GM04504 (cell line): Measurements from ENCODE around the gene RHBDD1.

Experiments
- DNase-seq: peaks from one replicate; pipeline ENCODE4 v3.0.0-alpha.2; 2012; ENCODE audit warnings: low read depth

RHBDD1 gene

DNA sequence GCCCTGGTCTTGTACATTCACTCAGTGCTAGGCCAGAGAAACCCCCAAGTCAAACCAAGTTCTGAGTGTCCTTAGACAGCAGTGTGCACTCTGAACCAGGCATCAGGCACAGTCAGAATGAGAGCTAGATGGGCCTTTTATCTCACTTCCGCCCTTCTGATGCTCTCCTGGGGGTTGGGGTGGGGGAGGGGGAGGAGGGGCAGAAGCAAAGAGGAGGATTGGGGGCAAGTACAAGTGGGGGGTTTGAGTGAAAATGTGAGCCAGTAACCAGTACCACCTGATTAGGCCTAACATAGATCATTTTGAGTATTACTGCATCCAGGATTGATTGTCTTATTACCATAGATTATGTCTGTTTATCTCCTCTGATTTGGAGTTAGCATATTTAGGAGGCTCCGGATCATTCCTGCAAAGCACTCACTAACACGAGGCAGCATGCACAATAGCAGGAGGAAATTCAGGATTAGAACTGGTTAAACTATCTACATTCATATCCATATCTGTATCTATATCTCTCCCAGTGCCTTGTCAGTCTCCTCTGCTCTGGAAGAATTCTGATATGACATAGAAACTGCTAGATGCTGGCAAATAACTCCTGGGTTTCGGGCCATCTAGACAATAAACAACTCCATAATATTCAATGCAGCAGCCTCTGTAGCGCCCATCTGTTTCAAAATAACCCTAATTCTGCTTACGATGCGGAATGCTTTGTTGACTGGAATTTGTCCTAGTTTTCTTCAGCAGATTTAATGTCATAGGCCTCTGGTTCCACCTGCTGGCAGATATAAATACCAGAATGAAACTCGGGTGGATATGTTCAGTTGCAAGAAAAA lies 149.1 kb downstream of the RHBDD1 start:
- DNase-seq, result peak; percentile 63

DNA sequence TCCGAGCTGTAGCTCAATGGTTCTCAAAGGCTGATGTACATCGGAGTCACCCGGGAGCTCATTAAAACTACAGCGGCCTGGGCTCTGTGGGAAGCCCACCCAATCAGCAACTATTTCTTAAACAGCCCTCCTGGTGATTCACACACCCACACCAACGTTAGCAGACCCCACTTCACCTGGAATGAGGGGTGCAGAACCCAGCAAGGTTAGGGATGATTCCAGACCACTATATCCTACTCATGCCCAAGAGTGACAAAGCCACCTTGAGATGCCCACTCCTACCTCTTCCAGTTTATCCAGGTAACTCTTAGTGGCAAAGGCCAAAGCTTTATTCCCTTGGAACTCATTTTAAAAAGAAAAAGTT lies 149.7 kb downstream of the RHBDD1 start:
- DNase-seq, result no peak

DNA sequence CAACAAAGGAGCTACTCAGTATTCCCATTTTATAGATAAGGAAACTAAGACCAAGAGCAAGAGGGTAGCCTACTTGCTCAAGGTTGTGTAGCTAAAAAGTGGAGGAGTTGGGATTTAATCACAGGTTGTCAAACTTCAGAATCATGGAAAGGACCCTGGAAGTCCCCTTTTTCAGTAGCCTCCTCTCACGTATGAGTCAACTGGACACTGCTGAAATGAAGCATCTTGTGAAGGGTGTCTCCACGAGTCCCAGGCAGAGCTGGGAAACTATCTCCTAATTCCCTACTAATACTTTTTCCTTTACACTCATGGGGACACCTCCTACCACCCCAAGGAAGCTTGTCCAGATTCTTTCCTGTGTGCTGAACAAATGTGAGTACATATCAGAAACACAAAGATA lies 155.8 kb downstream of the RHBDD1 start:
- no peak for DNase-seq

DNA sequence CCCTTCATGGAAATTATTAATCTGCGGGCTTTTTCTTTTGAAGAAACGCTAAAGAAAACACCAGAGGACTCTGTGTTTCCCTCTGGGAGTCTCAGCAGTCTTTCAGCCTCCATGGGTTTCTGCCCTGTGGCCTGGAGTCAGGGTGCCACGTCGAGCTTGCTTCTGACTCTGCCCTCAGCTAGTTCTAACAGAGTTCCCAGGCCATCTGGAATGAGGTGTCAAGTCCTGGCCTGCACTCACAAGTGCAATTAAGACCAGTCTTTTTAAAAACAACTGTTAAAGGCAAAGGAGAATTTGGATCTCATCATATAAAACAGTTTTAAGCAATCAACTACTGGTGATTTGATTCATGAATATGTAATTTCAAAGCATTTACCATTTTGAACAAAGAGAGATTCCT lies 157.3 kb downstream of the RHBDD1 start:
- no peak for DNase-seq

DNA sequence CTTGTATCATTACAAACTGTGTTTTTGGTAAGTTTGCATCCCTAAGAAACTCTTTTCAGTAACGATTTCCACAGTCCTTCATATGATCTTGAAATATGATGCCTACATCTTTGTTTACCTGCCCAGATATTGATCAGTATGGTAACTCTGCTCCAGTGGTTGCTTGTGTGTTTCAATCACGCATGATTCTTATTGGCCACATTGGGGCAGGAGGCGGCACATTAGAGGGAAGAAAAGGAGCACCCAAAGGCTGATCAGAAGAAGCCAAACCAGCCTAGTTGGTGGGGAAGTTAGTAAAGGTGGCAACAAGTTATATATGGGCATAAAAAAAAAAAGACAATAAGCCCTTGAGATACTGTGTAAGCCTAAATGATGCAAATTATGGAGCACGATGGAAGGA lies 158.9 kb downstream of the RHBDD1 start:
- DNase-seq, result no peak

DNA sequence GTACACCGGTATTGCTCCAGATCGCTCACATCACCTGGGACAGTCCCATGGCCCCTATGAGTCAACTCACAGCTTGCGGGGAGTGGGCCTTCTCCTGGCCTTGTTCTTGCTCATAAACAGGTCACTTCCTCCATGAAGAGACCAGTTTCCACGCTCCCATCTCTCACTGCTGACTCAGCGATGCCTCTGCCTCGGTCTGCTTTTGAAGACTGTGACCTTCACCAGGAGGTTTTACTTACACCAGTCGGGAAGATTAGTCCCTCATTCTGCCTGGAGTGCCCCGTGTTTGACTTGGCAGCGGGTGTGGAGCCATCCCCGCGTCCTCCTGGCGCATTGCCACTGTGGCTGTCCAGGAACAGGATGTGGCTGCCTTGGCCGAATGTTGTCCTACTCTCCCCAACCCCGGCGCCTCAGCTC lies 159.8 kb downstream of the RHBDD1 start:
- DNase-seq, result no peak

DNA sequence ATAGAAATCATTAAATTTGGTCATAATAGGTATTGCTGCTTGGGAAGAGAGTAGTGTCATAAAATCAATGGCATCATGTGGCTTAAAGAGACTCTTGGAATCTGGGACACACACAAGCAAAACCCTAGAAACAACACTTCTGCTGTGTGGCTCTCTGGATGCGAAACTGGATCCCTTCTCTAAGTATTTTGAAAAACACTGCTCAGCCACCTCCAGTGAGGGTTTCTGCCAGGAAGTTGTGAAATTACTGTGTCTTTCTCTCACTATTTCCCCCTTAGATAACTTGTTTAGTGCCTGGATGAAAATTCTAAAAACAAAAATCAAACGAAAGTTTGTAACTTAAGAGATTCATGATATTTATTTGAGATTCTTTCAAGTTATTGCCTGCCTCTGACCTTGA lies 163.8 kb downstream of the RHBDD1 start:
- no peak for DNase-seq

DNA sequence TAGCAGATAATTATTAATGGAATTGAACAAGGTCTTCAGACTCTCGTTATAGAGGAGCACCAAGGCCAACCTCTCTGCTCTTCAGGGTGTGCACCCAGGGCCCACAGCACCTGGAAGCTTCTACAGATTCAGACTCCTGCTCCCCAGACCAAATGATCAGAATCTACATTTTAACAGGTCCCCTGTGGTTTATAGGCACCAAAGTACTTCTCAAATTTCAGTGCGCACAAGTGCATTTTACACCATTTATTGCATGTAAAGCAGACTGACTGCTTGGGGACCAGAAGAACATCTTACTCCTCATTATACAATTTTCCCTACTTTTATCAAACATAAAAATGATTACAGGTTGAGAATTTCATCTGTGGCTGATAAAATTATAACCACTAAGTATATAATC lies 164.3 kb downstream of the RHBDD1 start:
- DNase-seq, result no peak

DNA sequence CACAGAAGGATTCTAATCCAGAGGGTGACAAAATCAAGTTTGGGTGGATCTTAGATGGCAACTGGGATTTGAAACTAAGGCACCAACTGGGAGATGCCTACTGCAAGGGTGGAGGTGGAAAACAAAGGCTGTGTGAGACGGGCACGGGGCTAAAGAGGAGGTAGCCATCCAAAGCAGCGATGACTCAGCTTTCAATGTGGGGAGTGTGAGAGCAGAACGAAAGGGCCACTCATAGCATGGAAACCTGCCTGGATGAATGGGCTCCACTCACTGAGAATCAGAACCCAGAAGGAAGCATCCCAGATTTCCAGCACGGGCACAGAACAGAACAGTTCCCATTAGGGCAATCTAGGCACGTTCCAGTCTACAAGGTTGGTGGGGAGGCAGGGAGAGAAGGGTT lies 168.6 kb downstream of the RHBDD1 start:
- DNase-seq, result no peak

DNA sequence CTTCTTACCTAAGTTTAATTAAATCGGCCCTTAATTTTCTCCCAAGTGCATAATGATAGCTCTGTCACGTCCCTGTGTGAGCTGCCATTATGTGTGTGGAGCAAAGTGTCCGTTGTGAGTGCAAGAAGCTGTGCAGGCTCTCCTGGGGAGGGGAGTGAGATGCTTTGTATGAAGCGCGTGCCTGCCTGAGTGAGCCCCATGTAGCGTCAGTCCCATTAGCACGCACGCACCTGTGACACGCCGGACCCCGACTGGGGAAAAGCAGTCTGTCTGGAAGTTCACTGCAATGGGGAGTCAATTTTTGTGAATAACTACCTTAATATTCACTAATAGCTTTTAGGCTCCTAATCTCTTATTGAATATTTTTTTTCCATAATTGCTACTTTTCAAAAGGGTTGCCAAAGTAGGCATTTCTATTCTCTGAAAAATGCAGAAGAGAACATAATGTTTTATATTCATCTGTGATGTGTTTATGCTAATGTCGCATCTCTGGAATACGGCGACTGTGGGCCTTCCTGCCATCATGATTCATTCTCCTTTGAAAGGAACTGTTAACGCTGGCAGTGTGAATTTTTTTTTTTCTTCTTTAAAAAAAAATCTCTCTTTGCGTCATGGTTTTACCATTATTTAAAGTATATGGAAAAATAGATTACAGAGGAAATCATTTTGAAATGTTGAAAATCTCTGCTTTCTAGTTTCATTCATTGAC lies 170.5 kb downstream of the RHBDD1 start:
- no peak for DNase-seq

DNA sequence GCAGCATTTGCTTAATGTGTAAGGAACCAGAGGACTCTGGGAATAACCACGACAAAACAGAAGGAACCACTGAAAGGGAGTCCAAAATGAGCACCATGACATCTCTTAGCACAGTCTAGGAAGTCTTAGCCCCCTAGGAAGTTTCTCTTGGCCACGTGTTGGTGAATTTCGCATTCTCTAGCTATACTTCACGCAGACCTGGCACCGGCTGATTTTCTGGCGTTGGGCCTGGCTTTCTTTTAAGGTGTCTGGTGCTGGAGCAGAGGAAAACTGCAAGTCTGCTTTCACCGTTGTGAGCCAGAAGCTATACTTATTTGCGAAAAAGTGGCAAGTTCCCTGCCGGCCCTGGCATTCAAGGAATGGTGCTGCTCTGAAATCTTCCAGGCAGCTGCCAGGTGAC lies 171.3 kb downstream of the RHBDD1 start:
- no peak for DNase-seq

DNA sequence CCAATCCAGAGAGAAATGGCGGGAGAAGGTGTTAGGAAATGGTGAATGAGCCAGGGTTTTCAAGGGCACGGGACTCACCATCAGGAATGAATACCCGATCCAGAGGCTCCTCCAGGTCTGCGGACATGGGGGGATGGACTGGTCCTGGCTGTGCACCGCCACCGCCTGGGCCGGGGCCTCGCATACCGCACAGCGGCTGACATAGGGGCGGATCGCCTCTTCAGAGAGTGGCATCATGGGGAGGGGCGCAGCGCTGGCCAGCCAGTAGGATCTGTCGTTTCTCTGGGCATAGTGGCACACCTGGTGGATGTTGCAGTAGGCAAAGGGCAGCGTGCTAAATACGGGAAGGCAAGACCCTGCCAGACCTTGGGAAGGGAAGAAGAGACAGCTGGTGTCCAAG lies 172.1 kb downstream of the RHBDD1 start:
- DNase-seq, result no peak

DNA sequence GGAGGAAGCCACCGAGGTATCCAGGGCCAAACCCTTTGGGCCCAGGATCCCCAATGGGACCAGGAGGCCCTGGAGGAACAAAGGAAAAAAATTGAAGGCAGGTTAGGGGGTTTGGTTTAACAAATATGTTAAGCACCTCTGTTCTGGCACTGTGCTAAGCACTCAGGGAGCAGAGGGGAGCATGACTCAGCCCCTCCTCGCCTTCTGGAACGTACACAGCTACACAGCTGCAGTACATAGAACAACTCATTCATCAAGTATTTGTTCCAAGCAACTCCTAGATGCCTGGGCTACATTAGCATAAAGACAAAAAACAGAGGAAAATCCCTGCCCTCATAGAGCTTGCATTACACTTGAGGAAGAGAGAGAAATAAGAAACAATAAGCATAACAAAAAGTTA lies 174.6 kb downstream of the RHBDD1 start:
- no peak for DNase-seq

DNA sequence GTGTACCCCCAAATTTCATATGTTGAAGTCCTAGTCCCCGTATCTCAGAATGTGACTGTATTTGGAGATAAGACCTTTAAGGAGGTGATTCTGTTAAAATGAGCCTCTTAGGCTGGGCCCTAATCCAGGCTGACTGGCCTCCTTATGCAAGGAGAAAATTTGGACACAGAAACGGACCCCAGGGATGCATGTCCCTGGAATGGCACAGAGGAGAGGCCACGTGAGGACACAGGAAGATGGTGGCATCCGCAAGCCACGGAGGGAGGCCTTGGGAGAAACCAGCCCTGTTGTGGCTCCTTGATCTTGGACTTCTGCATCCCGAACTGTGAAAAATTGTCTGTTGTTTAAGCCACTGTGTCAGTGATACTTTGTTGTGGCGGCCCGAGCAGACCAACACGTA lies 177.5 kb downstream of the RHBDD1 start:
- DNase-seq, result no peak

DNA sequence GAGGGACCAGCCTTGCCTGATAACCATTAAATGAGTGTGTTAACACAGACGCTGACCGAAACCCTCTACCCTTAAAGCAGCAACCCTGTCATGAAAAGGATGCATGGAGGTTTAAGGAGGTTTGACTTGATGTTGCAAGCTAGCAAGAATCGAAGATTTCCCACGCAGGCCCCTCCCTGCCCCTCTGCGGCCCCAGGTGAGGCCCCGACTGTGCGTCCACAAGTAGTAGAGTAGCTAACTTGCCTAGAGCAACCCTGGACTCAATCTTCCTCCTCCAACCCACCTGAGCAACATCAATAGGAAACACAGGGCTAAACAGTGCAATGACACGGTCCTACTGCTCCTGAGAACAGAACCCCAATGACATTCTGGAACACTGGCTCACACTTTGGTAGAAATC lies 178.0 kb downstream of the RHBDD1 start:
- DNase-seq, result no peak

DNA sequence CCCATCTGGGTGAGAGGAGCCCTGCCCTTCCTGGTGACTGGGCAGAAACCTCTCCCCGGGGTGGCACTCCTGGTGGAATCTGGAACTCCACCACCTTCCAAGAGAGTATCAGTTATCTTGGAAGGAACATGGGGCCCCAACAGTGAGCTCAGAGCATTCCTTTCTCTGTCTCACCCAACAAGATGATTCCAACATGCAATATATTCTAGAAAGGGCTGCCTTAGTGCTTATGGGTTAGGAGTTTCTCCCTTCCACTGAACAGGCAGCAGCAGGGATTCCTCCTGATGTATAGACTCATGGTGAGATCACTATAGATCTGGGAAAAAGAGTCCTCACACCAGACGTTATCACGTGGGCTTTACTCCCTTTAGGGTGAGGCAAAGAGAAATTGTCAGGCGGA lies 181.0 kb downstream of the RHBDD1 start:
- DNase-seq, result no peak

DNA sequence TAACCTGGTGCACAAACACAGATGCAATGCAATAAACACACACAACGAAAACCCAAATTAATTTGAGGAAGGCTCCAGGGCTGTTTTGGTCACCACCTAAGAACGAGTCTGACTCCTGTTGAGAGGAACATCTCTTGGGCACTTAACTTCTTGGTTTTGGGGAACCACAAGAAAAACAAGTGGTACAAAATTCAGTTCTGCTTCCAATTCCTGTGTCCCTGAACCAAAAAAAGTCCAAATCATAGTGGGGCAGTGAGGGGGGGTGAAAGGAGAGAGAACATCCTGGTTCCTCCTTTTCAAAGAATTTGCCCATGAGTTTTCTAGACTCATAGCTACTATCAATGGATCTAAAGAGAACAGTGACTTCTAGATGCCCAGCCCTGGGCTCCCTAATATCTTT lies 184.6 kb downstream of the RHBDD1 start:
- no peak for DNase-seq

DNA sequence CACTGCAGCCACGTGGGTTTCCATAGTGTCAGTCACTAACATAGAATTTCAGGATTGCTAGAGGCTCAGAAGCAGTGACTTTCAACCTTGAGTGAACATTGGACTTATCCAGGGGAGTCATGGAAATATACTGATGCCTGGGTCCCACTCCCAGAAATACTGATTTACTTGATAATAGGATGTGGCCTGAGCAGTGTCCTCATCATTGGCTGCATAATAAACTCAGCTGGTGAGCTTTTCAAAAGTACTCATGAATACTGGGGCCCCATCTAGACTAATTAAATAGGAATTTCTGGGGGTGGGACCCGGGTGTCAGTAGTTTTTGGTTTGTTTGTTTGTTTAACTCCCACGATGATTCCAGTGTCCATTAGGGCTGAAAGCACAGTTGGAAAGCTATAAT lies 186.8 kb downstream of the RHBDD1 start:
- DNase-seq, result no peak

DNA sequence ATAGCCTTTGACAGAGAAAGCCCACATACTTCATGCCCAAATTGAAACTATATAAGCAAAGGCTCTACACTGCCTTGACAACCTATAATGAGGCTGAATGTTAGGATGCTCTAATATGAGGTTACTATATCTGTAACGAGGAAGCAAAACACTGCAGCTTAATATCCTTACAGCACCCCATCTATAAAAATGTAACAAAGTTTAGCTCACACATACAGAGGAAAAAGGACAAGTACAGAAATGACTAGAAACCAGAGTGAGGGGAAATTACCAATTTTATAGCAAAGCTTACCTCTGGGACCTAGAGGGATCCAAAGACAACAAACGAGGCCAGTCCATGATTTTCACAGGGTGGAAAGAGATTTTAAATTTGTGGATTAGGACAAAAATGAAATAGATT lies 189.7 kb downstream of the RHBDD1 start:
- DNase-seq, result no peak

DNA sequence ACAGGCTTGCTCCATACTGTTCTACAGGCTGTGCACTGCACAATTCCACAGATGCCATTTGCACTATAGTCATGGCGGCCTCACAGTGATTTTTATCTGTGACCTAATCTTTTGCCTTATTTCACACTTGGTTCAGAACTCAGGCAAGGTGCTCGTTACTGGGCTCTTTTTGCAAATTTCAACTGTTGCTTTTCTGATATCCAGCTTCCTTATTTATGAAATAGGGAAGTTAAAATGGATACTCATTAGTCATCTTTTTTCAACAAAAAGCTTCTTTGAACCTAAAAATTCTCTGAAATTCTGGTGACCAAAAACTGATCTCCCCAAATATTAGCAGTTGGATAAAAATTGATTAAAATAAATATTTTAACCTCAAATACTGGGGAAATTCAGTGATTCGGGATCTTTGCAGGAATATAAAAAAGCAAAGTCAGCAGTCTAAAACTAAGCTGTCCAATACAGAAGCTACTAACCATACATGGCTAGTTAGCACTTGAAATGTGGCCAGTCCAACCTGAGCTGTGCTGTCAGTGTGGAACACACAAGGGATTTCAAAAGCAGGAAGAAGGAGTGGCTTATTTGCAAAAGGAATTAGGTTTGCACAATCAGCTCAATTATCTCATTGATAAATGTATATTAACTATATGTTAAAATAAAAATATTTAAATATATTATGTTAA lies 193.7 kb downstream of the RHBDD1 start:
- no peak for DNase-seq

DNA sequence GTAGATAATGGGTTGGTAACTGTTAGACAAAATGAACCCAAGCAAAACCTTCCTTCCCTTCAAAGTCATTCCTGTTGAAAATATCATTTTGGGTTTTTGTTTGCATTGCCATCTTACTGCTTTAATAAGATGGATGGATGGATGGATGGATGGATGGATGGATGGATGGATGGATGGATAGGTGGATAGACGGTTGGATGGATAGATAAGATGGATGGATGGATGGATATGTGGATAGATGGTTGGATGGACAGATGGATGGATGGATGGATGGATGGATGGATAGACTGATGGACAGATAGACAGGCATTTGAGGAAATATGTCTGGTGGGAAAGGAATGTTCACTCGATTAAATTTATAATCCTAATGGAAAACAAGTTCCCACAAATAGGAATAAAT lies 194.9 kb downstream of the RHBDD1 start:
- DNase-seq, result no peak

DNA sequence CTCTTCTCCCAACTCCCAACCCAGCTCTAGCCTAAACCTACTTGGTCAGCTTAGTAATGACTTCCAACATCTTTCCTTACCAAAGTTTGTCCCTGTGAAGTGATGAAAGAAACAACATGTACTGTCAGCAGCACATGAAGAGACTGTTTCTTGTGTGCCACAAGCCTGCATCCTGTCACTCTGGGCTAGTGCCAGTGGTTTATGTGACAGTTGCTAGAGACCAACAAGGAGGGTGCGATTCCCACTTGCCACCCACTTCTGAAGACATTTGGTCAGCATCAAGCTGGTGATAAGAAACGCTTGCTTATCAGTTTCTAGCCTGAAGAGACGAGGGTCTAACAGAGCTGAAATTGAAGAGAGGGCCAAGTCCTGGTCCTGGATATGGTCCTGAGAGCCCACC lies 195.5 kb downstream of the RHBDD1 start:
- DNase-seq, result no peak

DNA sequence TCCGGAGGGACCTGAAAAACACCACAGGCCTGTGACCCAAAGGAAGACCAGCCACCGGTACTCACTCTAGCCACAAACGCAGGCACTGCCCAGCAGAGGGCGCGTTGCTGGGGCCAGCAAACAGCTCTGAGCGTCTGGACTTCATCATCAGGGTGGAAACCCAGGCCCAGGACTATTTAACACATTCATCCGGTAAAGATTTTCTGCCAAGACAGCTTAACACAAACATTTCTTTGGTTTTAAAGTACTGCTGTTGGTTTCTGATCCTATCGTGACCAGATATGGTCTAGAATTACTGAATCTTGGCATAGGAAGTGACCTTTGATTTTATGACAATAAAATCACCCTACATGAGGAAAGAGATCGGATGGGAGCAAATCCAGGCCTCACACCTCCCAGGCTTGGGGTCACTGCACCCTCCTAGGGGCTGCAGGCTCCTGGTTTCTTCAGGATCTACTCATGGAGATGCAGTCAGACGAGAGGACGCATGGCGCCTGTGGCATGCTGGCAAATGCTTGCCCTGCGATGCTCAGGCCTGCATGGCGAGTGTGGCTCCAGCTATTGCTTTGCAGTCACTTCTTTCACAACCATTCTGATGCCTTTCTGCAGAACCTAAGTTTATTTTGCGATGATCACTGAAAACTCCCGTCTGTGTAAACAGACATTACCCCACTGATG lies 197.8 kb downstream of the RHBDD1 start:
- DNase-seq, result peak; percentile 24
